ENCODE measurements around the gene MCU. TPM values are rescaled to one million over a fixed set of nuclear protein-coding genes. Genes with fewer than 3 reads are reported as not detected.
"Not testable (repeated sequence)": the region's sequence is repeated elsewhere in the genome, so short reads cannot be mapped to it uniquely, and the experiment has no call there.

MCU gene
- polyA plus RNA-seq, 1 donor from 2014 or later = 22.9 TPM

DNA sequence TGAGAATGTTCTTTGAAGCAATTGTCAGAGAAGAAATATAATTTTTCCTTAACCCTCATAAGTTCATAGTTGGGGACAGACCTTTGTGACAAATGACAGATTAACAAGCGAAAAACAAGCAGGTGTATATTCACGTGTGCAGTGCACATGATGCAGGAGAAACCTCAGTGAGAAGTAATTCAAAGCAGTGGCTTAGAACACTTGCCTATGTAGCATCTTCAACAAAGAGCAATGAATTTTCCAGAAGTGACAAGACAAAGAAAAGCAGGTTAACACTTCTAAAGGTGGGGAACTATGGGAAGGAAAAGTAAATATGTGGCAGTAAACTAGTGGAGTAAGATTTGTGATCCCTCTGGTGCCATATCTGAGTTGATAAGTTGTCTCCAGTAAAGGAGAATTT is 65.8 kb downstream of the MCU start:
- H3K9me3 ChIP-seq (ENCODE audit: low read length) = no peaks in the 10 kb centered on the region
- TF ChIP-seq, protein P1, sequence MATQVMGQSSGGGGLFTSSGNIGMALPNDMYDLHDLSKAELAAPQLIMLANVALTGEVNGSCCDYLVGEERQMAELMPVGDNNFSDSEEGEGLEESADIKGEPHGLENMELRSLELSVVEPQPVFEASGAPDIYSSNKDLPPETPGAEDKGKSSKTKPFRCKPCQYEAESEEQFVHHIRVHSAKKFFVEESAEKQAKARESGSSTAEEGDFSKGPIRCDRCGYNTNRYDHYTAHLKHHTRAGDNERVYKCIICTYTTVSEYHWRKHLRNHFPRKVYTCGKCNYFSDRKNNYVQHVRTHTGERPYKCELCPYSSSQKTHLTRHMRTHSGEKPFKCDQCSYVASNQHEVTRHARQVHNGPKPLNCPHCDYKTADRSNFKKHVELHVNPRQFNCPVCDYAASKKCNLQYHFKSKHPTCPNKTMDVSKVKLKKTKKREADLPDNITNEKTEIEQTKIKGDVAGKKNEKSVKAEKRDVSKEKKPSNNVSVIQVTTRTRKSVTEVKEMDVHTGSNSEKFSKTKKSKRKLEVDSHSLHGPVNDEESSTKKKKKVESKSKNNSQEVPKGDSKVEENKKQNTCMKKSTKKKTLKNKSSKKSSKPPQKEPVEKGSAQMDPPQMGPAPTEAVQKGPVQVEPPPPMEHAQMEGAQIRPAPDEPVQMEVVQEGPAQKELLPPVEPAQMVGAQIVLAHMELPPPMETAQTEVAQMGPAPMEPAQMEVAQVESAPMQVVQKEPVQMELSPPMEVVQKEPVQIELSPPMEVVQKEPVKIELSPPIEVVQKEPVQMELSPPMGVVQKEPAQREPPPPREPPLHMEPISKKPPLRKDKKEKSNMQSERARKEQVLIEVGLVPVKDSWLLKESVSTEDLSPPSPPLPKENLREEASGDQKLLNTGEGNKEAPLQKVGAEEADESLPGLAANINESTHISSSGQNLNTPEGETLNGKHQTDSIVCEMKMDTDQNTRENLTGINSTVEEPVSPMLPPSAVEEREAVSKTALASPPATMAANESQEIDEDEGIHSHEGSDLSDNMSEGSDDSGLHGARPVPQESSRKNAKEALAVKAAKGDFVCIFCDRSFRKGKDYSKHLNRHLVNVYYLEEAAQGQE (IDR thresholded peaks at IDR 0.05; ENCODE audit: borderline replicate concordance) = no peak
- TF ChIP-seq MXI1 (conservative IDR thresholded peaks at IDR 0.05; ENCODE audit: poor library complexity, severe bottlenecking) = no peak
- no peak for TF ChIP-seq EZH2 (IDR thresholded peaks at IDR 0.05; ENCODE audit: borderline replicate concordance, insufficient read depth, low read length, poor library complexity, severe bottlenecking)
- TF ChIP-seq EP300 (conservative IDR thresholded peaks at IDR 0.05; ENCODE audit: poor library complexity, severe bottlenecking) = no peak
- TF ChIP-seq TAF1 (IDR thresholded peaks at IDR 0.05; ENCODE audit: low read depth) = no peak
- TF ChIP-seq RAD21 (conservative IDR thresholded peaks at IDR 0.05) = no peak
- no peak for TF ChIP-seq SMC3 (conservative IDR thresholded peaks at IDR 0.05; ENCODE audit: poor library complexity)
- no peak for TF ChIP-seq POLR2AphosphoS5 (IDR thresholded peaks at IDR 0.05)
- TF ChIP-seq, protein P2, sequence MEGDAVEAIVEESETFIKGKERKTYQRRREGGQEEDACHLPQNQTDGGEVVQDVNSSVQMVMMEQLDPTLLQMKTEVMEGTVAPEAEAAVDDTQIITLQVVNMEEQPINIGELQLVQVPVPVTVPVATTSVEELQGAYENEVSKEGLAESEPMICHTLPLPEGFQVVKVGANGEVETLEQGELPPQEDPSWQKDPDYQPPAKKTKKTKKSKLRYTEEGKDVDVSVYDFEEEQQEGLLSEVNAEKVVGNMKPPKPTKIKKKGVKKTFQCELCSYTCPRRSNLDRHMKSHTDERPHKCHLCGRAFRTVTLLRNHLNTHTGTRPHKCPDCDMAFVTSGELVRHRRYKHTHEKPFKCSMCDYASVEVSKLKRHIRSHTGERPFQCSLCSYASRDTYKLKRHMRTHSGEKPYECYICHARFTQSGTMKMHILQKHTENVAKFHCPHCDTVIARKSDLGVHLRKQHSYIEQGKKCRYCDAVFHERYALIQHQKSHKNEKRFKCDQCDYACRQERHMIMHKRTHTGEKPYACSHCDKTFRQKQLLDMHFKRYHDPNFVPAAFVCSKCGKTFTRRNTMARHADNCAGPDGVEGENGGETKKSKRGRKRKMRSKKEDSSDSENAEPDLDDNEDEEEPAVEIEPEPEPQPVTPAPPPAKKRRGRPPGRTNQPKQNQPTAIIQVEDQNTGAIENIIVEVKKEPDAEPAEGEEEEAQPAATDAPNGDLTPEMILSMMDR (IDR thresholded peaks at IDR 0.05; ENCODE audit: poor library complexity, severe bottlenecking) = no peak
- no peaks in the 10 kb centered on the region for H3K27me3 ChIP-seq (ENCODE audit: insufficient read depth, low read depth, low read length)
- no peaks in the 10 kb centered on the region for H3K9me2 ChIP-seq (ENCODE audit: insufficient read depth, low read length)
- no peaks in the 10 kb centered on the region for H3K36me3 ChIP-seq (ENCODE audit: insufficient read depth, low read length)
- no peak overlapping the region for H3K4me3 ChIP-seq (ENCODE audit: low read length)
- no peak overlapping the region for H2AFZ ChIP-seq (ENCODE audit: low read depth, low read length)
- H4K20me1 ChIP-seq (ENCODE audit: insufficient read depth) = no peaks in the 10 kb centered on the region
- no peaks in the 10 kb centered on the region for H3K79me2 ChIP-seq (replicated peaks; ENCODE audit: insufficient read depth, low read length)
- no peaks in the 10 kb centered on the region for H3F3A ChIP-seq (ENCODE audit: insufficient read depth, low read length, poor library complexity, severe bottlenecking)
- H3K4me2 ChIP-seq (ENCODE audit: low read length) = no peak overlapping the region
- no peak overlapping the region for H3K9ac ChIP-seq (ENCODE audit: low read length)
- peak overlapping the region; percentile 46 for H3K27ac ChIP-seq (ENCODE audit: low read length)

GRCh38 chr10:72758930-72759329 is 67.0 kb downstream of the MCU start:
- not testable (repeated sequence) for H3K4me3 ChIP-seq (ENCODE audit: low read length); H3K27me3 ChIP-seq (ENCODE audit: insufficient read depth, low read depth, low read length); H3K36me3 ChIP-seq (ENCODE audit: insufficient read depth, low read length); H2AFZ ChIP-seq (ENCODE audit: low read depth, low read length); H3K4me2 ChIP-seq (ENCODE audit: low read length); H3K9me3 ChIP-seq (ENCODE audit: low read length); H3F3A ChIP-seq (ENCODE audit: insufficient read depth, low read length, poor library complexity, severe bottlenecking); H3K79me2 ChIP-seq (replicated peaks; ENCODE audit: insufficient read depth, low read length); H3K9me2 ChIP-seq (ENCODE audit: insufficient read depth, low read length); H4K20me1 ChIP-seq (ENCODE audit: insufficient read depth); H3K27ac ChIP-seq (ENCODE audit: low read length); H3K9ac ChIP-seq (ENCODE audit: low read length)

DNA sequence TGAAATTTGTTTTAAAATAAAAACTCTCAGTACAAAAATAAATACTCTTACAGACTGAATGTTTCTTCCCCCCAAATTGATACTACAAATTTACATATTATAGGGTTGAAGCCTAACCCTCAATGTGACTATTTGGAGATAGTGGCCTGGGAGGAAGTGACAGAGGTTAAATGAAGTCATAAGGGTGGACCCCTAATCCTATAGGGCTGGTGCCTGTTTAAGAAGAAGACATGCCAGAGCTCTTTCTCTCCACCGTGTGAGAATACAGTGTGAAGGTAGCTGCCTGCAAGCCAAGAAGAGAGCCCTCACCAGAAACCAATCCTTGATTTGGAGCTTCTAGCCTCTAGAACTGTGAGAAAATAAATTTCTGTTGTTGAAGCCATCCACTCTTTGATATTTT is 67.6 kb downstream of the MCU start:
- H4K20me1 ChIP-seq (ENCODE audit: insufficient read depth) = no peaks in the 10 kb centered on the region
- H3K9me3 ChIP-seq (ENCODE audit: low read length) = no peaks in the 10 kb centered on the region
- no peaks in the 10 kb centered on the region for H3K27me3 ChIP-seq (ENCODE audit: insufficient read depth, low read depth, low read length)
- no peak overlapping the region for H2AFZ ChIP-seq (ENCODE audit: low read depth, low read length)
- no peaks in the 10 kb centered on the region for H3K79me2 ChIP-seq (replicated peaks; ENCODE audit: insufficient read depth, low read length)
- no peak overlapping the region for H3K27ac ChIP-seq (ENCODE audit: low read length)
- TF ChIP-seq, protein P1 (IDR thresholded peaks at IDR 0.05; ENCODE audit: borderline replicate concordance) = no peak
- no peak for TF ChIP-seq MXI1 (conservative IDR thresholded peaks at IDR 0.05; ENCODE audit: poor library complexity, severe bottlenecking)
- TF ChIP-seq SMC3 (conservative IDR thresholded peaks at IDR 0.05; ENCODE audit: poor library complexity) = no peak
- H3K36me3 ChIP-seq (ENCODE audit: insufficient read depth, low read length) = no peaks in the 10 kb centered on the region
- H3K4me2 ChIP-seq (ENCODE audit: low read length) = no peak overlapping the region
- H3K4me3 ChIP-seq (ENCODE audit: low read length) = no peak overlapping the region
- no peak overlapping the region for H3K9ac ChIP-seq (ENCODE audit: low read length)
- H3K9me2 ChIP-seq (ENCODE audit: insufficient read depth, low read length) = no peaks in the 10 kb centered on the region
- H3F3A ChIP-seq (ENCODE audit: insufficient read depth, low read length, poor library complexity, severe bottlenecking) = no peaks in the 10 kb centered on the region

Data from neural cell (in vitro differentiated cells).